ENCODE results near the gene ASB4. TPM values are rescaled to one million over a fixed set of nuclear protein-coding genes. Genes with fewer than 3 reads are reported as not detected.

ASB4 gene
- polyA plus RNA-seq, 1 experiment = 0.06 TPM

- TF ChIP-seq, protein P1, sequence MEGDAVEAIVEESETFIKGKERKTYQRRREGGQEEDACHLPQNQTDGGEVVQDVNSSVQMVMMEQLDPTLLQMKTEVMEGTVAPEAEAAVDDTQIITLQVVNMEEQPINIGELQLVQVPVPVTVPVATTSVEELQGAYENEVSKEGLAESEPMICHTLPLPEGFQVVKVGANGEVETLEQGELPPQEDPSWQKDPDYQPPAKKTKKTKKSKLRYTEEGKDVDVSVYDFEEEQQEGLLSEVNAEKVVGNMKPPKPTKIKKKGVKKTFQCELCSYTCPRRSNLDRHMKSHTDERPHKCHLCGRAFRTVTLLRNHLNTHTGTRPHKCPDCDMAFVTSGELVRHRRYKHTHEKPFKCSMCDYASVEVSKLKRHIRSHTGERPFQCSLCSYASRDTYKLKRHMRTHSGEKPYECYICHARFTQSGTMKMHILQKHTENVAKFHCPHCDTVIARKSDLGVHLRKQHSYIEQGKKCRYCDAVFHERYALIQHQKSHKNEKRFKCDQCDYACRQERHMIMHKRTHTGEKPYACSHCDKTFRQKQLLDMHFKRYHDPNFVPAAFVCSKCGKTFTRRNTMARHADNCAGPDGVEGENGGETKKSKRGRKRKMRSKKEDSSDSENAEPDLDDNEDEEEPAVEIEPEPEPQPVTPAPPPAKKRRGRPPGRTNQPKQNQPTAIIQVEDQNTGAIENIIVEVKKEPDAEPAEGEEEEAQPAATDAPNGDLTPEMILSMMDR (IDR thresholded peaks at IDR 0.05; ENCODE audit: low read depth, low read length) = no peak
- Histone ChIP-seq H3K27me3 (ENCODE audit: control insufficient read depth, insufficient read depth, low read length) (no peaks in the 10 kb centered on the region), H3K4me3 (ENCODE audit: low read depth, low read length) (no peak overlapping the region), H3K9me3 (ENCODE audit: control insufficient read depth, insufficient read depth, low read length) (no peaks in the 10 kb centered on the region), H3K27ac (ENCODE audit: low read depth, low read length) (no peak overlapping the region)
- no peak for DNase-seq (ENCODE audit: low read depth, low spot score)
- POLR2A ChIA-PET = no interaction called here
- CTCF ChIA-PET = interaction anchor here (0.6 kb wide), 1 partner anchor 66 kb away, joined by 6 read pairs; no protein-coding TSS in a partner anchor
Measured at GRCh38 chr7:95578299-95578855, 92.6 kb downstream of the ASB4 start.

GRCh38 chr7:95579318-95579717 is 93.6 kb downstream of the ASB4 start:
- TF ChIP-seq, protein P1 (IDR thresholded peaks at IDR 0.05; ENCODE audit: low read depth, low read length) = no peak
- Histone ChIP-seq H3K9me3 (ENCODE audit: control insufficient read depth, insufficient read depth, low read length) (no peaks in the 10 kb centered on the region), H3K27ac (ENCODE audit: low read depth, low read length) (no peak overlapping the region), H3K4me3 (ENCODE audit: low read depth, low read length) (no peak overlapping the region), H3K27me3 (ENCODE audit: control insufficient read depth, insufficient read depth, low read length) (no peaks in the 10 kb centered on the region)
- CTCF ChIA-PET = no interaction called here
- no peak for DNase-seq (ENCODE audit: low read depth, low spot score)
- POLR2A ChIA-PET = no interaction called here

GRCh38 chr7:95581467-95581866 is 95.7 kb downstream of the ASB4 start:
- H3K27ac ChIP-seq (ENCODE audit: low read depth, low read length) = no peak overlapping the region
- no peaks in the 10 kb centered on the region for H3K9me3 ChIP-seq (ENCODE audit: control insufficient read depth, insufficient read depth, low read length)
- CTCF ChIA-PET = interaction anchor here (1.6 kb wide), 1 partner anchor 109 kb away, joined by 5 read pairs; no protein-coding TSS in a partner anchor
- no peaks in the 10 kb centered on the region for H3K27me3 ChIP-seq (ENCODE audit: control insufficient read depth, insufficient read depth, low read length)
- no peak overlapping the region for H3K4me3 ChIP-seq (ENCODE audit: low read depth, low read length)
- no peak for DNase-seq (ENCODE audit: low read depth, low spot score)
- POLR2A ChIA-PET = no interaction called here
- TF ChIP-seq, protein P1 (IDR thresholded peaks at IDR 0.05; ENCODE audit: low read depth, low read length) = no peak

DNA sequence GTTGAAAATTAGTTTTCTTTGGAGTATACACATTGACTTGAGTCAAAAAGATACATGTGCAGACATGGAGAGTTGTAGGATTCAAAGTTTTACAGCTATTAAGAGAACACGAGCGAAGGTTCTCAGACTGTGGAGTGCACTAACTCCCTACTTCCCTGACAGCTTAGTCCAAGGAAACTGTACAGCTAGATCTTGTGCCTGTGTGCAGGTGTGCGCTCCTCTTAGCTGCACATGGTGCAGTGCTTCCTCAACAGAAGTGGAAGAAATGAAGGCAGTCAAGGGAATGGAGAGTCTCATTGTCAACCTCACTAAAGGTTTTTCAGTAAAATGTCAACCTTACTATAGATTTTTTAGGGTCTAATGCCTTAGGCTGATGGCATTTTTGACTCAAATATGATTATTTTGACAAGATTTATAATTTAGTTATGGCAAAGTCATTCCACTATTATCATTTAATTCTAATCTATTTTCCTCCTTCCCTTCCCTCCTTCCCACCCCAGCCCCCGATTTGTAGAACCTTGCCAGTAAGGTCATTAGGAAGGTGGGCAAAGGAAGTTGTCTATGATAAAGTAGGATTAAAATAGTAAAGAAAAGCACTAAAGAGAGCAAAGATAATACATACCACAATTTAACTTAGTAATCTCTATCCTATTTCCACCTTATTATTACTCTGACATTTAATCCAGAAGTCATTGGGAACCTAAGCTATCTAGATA is 97.0 kb downstream of the ASB4 start:
- H3K27ac ChIP-seq (ENCODE audit: low read depth, low read length) = no peak overlapping the region
- TF ChIP-seq, protein P1 (IDR thresholded peaks at IDR 0.05; ENCODE audit: low read depth, low read length) = no peak
- H3K4me3 ChIP-seq (ENCODE audit: low read depth, low read length) = no peak overlapping the region
- DNase-seq (ENCODE audit: low read depth, low spot score) = no peak
- CTCF ChIA-PET = interaction anchor here (1.2 to 1.6 kb wide), 3 partner anchors 38 to 107 kb away, joined by 3 to 6 read pairs (median 4); no protein-coding TSS in a partner anchor
- H3K27me3 ChIP-seq (ENCODE audit: control insufficient read depth, insufficient read depth, low read length) = no peaks in the 10 kb centered on the region
- POLR2A ChIA-PET = no interaction called here
- no peaks in the 10 kb centered on the region for H3K9me3 ChIP-seq (ENCODE audit: control insufficient read depth, insufficient read depth, low read length)
